HL-60 (cell line): ENCODE measurements around the gene ATP6V1B1.

Experiments
- POLR2AphosphoS5 ChIP-seq: IDR thresholded peaks from 2 replicates; pipeline ENCODE4 v1.6.1; 2012; ENCODE audit warnings: low read depth
- SPI1 ChIP-seq: IDR thresholded peaks from 2 replicates; pipeline ENCODE4 v1.6.1; 2012; ENCODE audit warnings: low read depth, mild to moderate bottlenecking, borderline replicate concordance
- TF ChIP-seq, protein P1 (sequence below): IDR thresholded peaks from one replicate; pipeline ENCODE4 v1.5.1; 2011; ENCODE audit warnings: low read length, control low read depth, inconsistent platforms; ENCODE audit not compliant: insufficient read depth

DNA sequence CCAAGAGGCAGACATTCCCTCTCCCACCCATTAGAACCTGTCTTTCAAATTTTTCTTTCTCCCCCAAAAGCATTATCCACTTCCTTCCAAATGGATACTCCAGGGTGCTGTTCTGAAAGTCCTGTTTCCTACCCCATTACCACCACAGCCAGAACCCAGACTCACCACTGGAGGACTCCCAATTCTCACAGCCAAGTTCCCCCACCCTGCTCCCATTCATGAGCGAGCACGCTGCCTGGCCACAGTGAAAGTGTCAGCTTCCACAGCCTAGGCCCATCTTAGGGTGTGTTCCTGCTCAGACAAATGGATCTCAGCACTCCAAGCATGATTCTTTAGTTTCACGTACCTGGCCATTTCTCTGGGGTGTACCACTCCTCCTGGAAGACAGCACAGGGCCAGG lies 38.9 kb downstream of the ATP6V1B1 start:
- TF ChIP-seq, protein P1, sequence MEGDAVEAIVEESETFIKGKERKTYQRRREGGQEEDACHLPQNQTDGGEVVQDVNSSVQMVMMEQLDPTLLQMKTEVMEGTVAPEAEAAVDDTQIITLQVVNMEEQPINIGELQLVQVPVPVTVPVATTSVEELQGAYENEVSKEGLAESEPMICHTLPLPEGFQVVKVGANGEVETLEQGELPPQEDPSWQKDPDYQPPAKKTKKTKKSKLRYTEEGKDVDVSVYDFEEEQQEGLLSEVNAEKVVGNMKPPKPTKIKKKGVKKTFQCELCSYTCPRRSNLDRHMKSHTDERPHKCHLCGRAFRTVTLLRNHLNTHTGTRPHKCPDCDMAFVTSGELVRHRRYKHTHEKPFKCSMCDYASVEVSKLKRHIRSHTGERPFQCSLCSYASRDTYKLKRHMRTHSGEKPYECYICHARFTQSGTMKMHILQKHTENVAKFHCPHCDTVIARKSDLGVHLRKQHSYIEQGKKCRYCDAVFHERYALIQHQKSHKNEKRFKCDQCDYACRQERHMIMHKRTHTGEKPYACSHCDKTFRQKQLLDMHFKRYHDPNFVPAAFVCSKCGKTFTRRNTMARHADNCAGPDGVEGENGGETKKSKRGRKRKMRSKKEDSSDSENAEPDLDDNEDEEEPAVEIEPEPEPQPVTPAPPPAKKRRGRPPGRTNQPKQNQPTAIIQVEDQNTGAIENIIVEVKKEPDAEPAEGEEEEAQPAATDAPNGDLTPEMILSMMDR: no peak
- TF ChIP-seq POLR2AphosphoS5 (no peak), SPI1 (no peak)
